Nephron (organoid): ENCODE measurements around the gene TAF3.

Source experiments
- H3K27ac Mint-ChIP-seq, 3 experiments: 2 replicates each; pipeline ENCODE4 v1.8.0; 2020; ENCODE audit warnings: mixed read lengths in 3 of 3, mild to moderate bottlenecking in 2 of 3, moderate library complexity in 1 of 3
- H3K27me3 Mint-ChIP-seq: 2 replicates; pipeline ENCODE4 v1.8.0; 2021; ENCODE audit warnings: low read depth, mild to moderate bottlenecking, moderate library complexity, mixed read lengths
- H3K36me3 Mint-ChIP-seq: 2 replicates; pipeline ENCODE4 v1.8.0; 2020; ENCODE audit warnings: low read depth, mixed read lengths
- H3K4me1 Mint-ChIP-seq: 2 replicates; pipeline ENCODE4 v1.8.0; 2020; ENCODE audit warnings: mixed read lengths
- H3K4me3 Mint-ChIP-seq, 3 experiments: 2 replicates each; pipeline ENCODE4 v1.8.0; 2020; ENCODE audit warnings: mild to moderate bottlenecking in 3 of 3, mixed read lengths in 3 of 3, moderate library complexity in 2 of 3
- H3K9me3 Mint-ChIP-seq: 2 replicates; pipeline ENCODE4 v1.8.0; 2020; ENCODE audit warnings: mixed read lengths
- TF ChIP-seq, protein P1 (sequence below), 3 experiments: fragments of 200-600 bp; sonication (generic); IDR thresholded peaks; one replicate each; pipeline ENCODE4 v1.5.0; 2021; ENCODE audit warnings: antibody characterized with exemption in 3 of 3; ENCODE audit not compliant: unreplicated experiment in 3 of 3

The TAF3 gene

DNA sequence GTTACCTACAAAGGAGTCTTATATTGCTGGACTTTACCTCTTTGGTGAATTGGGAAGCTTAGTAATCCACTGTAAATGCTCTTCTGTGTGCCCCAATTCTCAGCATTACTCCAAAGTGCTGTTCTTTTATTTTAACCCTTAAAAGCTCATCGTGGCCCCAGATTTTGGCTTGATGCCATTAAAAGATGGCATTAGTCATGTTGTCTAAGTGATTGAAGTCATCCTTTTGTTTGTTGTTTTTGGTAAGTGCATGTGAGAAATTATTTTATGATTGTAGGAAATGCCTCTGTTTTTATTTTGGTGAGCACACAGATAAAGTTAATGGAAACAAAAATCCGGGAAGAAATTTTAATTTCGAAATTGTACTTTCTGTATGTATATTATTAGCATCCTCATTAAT is 153.6 kb downstream of the TAF3 start:
- Mint-ChIP-seq H3K4me3 (no peak overlapping the region), H3K36me3 (peaks cover 22% of the 10 kb centered on the region), H3K27me3 (no peaks in the 10 kb centered on the region), H3K4me1 (no peaks in the 10 kb centered on the region), H3K9me3 (no peaks in the 10 kb centered on the region), H3K27ac (no peak overlapping the region)
- TF ChIP-seq, protein P1, sequence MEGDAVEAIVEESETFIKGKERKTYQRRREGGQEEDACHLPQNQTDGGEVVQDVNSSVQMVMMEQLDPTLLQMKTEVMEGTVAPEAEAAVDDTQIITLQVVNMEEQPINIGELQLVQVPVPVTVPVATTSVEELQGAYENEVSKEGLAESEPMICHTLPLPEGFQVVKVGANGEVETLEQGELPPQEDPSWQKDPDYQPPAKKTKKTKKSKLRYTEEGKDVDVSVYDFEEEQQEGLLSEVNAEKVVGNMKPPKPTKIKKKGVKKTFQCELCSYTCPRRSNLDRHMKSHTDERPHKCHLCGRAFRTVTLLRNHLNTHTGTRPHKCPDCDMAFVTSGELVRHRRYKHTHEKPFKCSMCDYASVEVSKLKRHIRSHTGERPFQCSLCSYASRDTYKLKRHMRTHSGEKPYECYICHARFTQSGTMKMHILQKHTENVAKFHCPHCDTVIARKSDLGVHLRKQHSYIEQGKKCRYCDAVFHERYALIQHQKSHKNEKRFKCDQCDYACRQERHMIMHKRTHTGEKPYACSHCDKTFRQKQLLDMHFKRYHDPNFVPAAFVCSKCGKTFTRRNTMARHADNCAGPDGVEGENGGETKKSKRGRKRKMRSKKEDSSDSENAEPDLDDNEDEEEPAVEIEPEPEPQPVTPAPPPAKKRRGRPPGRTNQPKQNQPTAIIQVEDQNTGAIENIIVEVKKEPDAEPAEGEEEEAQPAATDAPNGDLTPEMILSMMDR (IDR thresholded peaks at IDR 0.05; ENCODE audit: unreplicated experiment in 3 of 3), result no peak

- Mint-ChIP-seq H3K27me3 (no peaks in the 10 kb centered on the region), H3K9me3 (no peaks in the 10 kb centered on the region), H3K36me3 (peaks cover 25% of the 10 kb centered on the region), H3K4me3 (no peak overlapping the region), H3K27ac (no peak overlapping the region), H3K4me1 (no peaks in the 10 kb centered on the region)
- TF ChIP-seq, protein P1 (IDR thresholded peaks at IDR 0.05; ENCODE audit: unreplicated experiment in 3 of 3), result no peak
Observed at GRCh38 chr10:7972367-7972766, 154.1 kb downstream of the TAF3 start.

DNA sequence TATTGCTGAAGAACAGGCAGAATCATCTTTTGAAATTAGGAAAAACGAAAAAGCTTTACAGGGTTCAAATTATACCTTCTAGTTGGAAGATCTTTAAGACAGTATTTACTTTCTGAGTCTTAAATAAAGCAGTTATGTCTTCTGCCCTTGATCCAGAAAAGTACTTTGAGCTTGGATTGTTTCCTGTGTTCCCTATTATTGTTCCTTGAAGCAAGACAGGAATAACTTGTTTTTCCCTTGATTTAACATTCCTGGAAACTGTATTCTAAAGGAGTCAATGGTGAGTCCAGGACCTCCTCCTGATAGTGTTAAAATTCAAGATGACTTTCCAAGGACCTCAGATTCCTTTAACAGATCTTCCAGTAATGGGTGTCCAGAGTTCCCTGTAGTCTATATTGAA is 161.9 kb downstream of the TAF3 start:
- Mint-ChIP-seq H3K4me3 (no peak overlapping the region), H3K4me1 (no peaks in the 10 kb centered on the region)

GRCh38 chr10:7982727-7983126 is 164.4 kb downstream of the TAF3 start:
- Mint-ChIP-seq H3K27me3 (no peaks in the 10 kb centered on the region), H3K9me3 (no peaks in the 10 kb centered on the region), H3K27ac (no peak overlapping the region), H3K4me3 (no peak overlapping the region), H3K4me1 (no peaks in the 10 kb centered on the region), H3K36me3 (peaks cover 8% of the 10 kb centered on the region)
- TF ChIP-seq, protein P1 (IDR thresholded peaks at IDR 0.05; ENCODE audit: unreplicated experiment in 3 of 3), result no peak

More for the DNA sequence above, 161.9 kb downstream of the TAF3 start:
- Mint-ChIP-seq H3K9me3 (no peaks in the 10 kb centered on the region), H3K36me3 (peaks cover 22% of the 10 kb centered on the region), H3K27ac (no peak overlapping the region), H3K27me3 (no peaks in the 10 kb centered on the region)
- TF ChIP-seq, protein P1 (IDR thresholded peaks at IDR 0.05; ENCODE audit: unreplicated experiment in 3 of 3), result no peak

GRCh38 chr10:7984325-7984724 is 166.0 kb downstream of the TAF3 start:
- H3K9me3 Mint-ChIP-seq, result no peaks in the 10 kb centered on the region

DNA sequence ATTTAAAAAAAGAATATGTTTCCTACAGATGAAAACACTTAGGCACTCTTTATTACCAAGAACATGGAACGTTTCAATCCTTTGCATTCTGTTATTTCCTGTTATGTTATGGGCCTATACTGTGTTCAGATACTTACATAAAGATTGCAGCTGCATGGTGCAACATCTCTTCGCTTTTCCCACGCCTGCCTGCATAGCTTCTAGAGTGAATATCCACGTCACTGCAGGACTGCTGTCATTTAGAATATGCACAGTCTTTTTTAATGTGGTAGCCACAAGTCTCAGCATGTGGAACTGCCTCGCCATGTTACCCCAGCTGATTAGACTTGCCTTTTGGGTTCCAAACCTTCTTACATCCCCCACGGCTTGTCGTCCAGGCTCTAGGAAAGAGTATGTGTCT is 166.6 kb downstream of the TAF3 start:
- H3K4me3 Mint-ChIP-seq, result no peak overlapping the region
- H3K27me3 Mint-ChIP-seq, result no peaks in the 10 kb centered on the region
- H3K4me1 Mint-ChIP-seq, result no peaks in the 10 kb centered on the region
- no peak overlapping the region for H3K27ac Mint-ChIP-seq
- H3K9me3 Mint-ChIP-seq, result no peaks in the 10 kb centered on the region
- TF ChIP-seq, protein P1 (IDR thresholded peaks at IDR 0.05; ENCODE audit: unreplicated experiment in 3 of 3), result no peak
- H3K36me3 Mint-ChIP-seq, result peaks cover 2% of the 10 kb centered on the region

More at GRCh38 chr10:7984325-7984724, 166.0 kb downstream of the TAF3 start:
- H3K4me1 Mint-ChIP-seq, result no peaks in the 10 kb centered on the region
- no peak overlapping the region for H3K27ac Mint-ChIP-seq
- H3K36me3 Mint-ChIP-seq, result peaks cover 4% of the 10 kb centered on the region
- H3K27me3 Mint-ChIP-seq, result no peaks in the 10 kb centered on the region
- TF ChIP-seq, protein P1 (IDR thresholded peaks at IDR 0.05; ENCODE audit: unreplicated experiment in 3 of 3), result no peak
- H3K4me3 Mint-ChIP-seq, result no peak overlapping the region
